SK-N-MC (cell line): ENCODE measurements around the gene ADGRA1.

Experiments used
- DNase-seq: peaks from one replicate; pipeline ENCODE4 v3.0.0-alpha.2; 2011; ENCODE audit warnings: low read depth, low spot score
- H3K27ac ChIP-seq: fragments of 200-600 bp; sonication (generic); 2 replicates; pipeline ENCODE4 v1.5.1; 2016; ENCODE audit warnings: mixed run types
- H3K36me3 ChIP-seq: fragments of 200-600 bp; sonication (generic); 2 replicates; pipeline ENCODE4 v1.6.1; 2017; ENCODE audit warnings: antibody characterized with exemption, low read length, mixed read lengths; ENCODE audit not compliant: insufficient read depth
- H3K4me3 ChIP-seq: fragments of 200-600 bp; sonication (generic); 2 replicates; pipeline ENCODE4 v1.5.1; 2016
- H3K9ac ChIP-seq: fragments of 200-600 bp; sonication (generic); 2 replicates; pipeline ENCODE4 v1.8.0; 2017; ENCODE audit warnings: mixed run types, mixed read lengths; ENCODE audit not compliant: insufficient read length
- H3K9me3 ChIP-seq: fragments of 200-600 bp; sonication (generic); 2 replicates; pipeline ENCODE4 v1.6.1; 2017; ENCODE audit warnings: low read depth, mild to moderate bottlenecking, antibody characterized with exemption, low read length, moderate library complexity, mixed read lengths
- EZH2 ChIP-seq: fragments of 200-600 bp; sonication (generic); IDR thresholded peaks from one replicate; pipeline ENCODE4 v1.6.1; 2017; ENCODE audit warnings: antibody characterized with exemption
- FOXP2 ChIP-seq: optimal IDR thresholded peaks from 2 replicates; pipeline ENCODE3; 2011; ENCODE audit warnings: mild to moderate bottlenecking, moderate library complexity; ENCODE audit not compliant: insufficient read depth; ENCODE audit errors: extremely low read length, control extremely low read depth
- POLR2AphosphoS5 ChIP-seq: IDR thresholded peaks from 2 replicates; pipeline ENCODE4 v1.6.1; 2012; ENCODE audit warnings: mild to moderate bottlenecking, low read depth, low read length, borderline replicate concordance

ADGRA1 gene

GRCh38 chr10:133122171-133122935 lies 34.6 kb downstream of the ADGRA1 start:
- Histone ChIP-seq H3K27ac (no peak overlapping the region), H3K9ac (no peak overlapping the region), H3K4me3 (no peak overlapping the region), H3K9me3 (no peaks in the 10 kb centered on the region), H3K36me3 (no peaks in the 10 kb centered on the region)
- DNase-seq = no peak
- TF ChIP-seq POLR2AphosphoS5 (no peak), EZH2 (no peak), FOXP2 (no peak)

GRCh38 chr10:133123050-133123745 lies 35.5 kb downstream of the ADGRA1 start:
- Histone ChIP-seq H3K9me3 (no peaks in the 10 kb centered on the region), H3K4me3 (no peak overlapping the region), H3K36me3 (no peaks in the 10 kb centered on the region), H3K9ac (no peak overlapping the region), H3K27ac (no peak overlapping the region)
- no peak for DNase-seq
- TF ChIP-seq EZH2 (no peak), FOXP2 (no peak), POLR2AphosphoS5 (no peak)

GRCh38 chr10:133123746-133124356 lies 36.1 kb downstream of the ADGRA1 start:
- Histone ChIP-seq H3K9ac (no peak overlapping the region), H3K4me3 (no peak overlapping the region), H3K27ac (no peak overlapping the region), H3K9me3 (no peaks in the 10 kb centered on the region), H3K36me3 (no peaks in the 10 kb centered on the region)
- TF ChIP-seq FOXP2 (no peak), POLR2AphosphoS5 (no peak), EZH2 (no peak)
- no peak for DNase-seq

- TF ChIP-seq EZH2 (no peak), FOXP2 (no peak), POLR2AphosphoS5 (no peak)
- Histone ChIP-seq H3K36me3 (no peaks in the 10 kb centered on the region), H3K9ac (no peak overlapping the region), H3K4me3 (no peak overlapping the region), H3K9me3 (no peaks in the 10 kb centered on the region), H3K27ac (no peak overlapping the region)
- no peak for DNase-seq
Measured at GRCh38 chr10:133124357-133125211, 36.9 kb downstream of the ADGRA1 start.

GRCh38 chr10:133125901-133126300 lies 38.2 kb downstream of the ADGRA1 start:
- Histone ChIP-seq H3K36me3 (no peaks in the 10 kb centered on the region), H3K27ac (no peak overlapping the region), H3K4me3 (no peak overlapping the region), H3K9me3 (no peaks in the 10 kb centered on the region), H3K9ac (no peak overlapping the region)
- TF ChIP-seq POLR2AphosphoS5 (no peak), FOXP2 (no peak), EZH2 (no peak)
- DNase-seq = no peak

GRCh38 chr10:133126431-133127290 lies 38.9 kb downstream of the ADGRA1 start:
- no peak overlapping the region for H3K4me3 ChIP-seq
- H3K27ac ChIP-seq = no peak overlapping the region
- no peaks in the 10 kb centered on the region for H3K36me3 ChIP-seq
- no peak overlapping the region for H3K9ac ChIP-seq
- no peak for TF ChIP-seq EZH2
- DNase-seq = no peak
- no peaks in the 10 kb centered on the region for H3K9me3 ChIP-seq

- TF ChIP-seq EZH2 = no peak
- TF ChIP-seq FOXP2 = no peak
- TF ChIP-seq POLR2AphosphoS5 = no peak
- Histone ChIP-seq H3K9ac (no peak overlapping the region), H3K27ac (no peak overlapping the region), H3K36me3 (no peaks in the 10 kb centered on the region), H3K4me3 (no peak overlapping the region), H3K9me3 (no peaks in the 10 kb centered on the region)
- no peak for DNase-seq
Measured at GRCh38 chr10:133127291-133128125, 39.8 kb downstream of the ADGRA1 start.
